Mesendoderm (in vitro differentiated cells): ENCODE data around the gene POFUT1.

Source experiments
- DNase-seq: peaks from one replicate; pipeline ENCODE4 v3.0.0; 2013
- H2AK5ac ChIP-seq: 2 replicates; pipeline ENCODE4 v1.6.1; 2013; ENCODE audit warnings: low read length, inconsistent platforms
- H2BK120ac ChIP-seq: 2 replicates; pipeline ENCODE4 v1.6.1; 2013; ENCODE audit warnings: low read depth, mild to moderate bottlenecking, low read length, moderate library complexity, mixed read lengths
- H2BK15ac ChIP-seq: replicated peaks from 2 replicates; pipeline ENCODE4 v1.6.1; 2013; ENCODE audit warnings: low read depth, mild to moderate bottlenecking, moderate library complexity
- H2BK5ac ChIP-seq: 2 replicates; pipeline ENCODE4 v1.6.1; 2013; ENCODE audit warnings: low read length, inconsistent platforms
- H3K18ac ChIP-seq: 2 replicates; pipeline ENCODE4 v1.6.1; 2013; ENCODE audit warnings: mild to moderate bottlenecking, low read length, mixed read lengths
- H3K23ac ChIP-seq: one replicate; pipeline ENCODE4 v1.6.1; 2013; ENCODE audit warnings: low read length
- H3K27ac ChIP-seq: 2 replicates; pipeline ENCODE4 v1.5.1; 2013; ENCODE audit warnings: low read depth, mild to moderate bottlenecking, inconsistent platforms, low read length, moderate library complexity
- H3K27me3 ChIP-seq: 2 replicates; pipeline ENCODE4 v1.6.1; 2013; ENCODE audit warnings: low read length, control low read depth, mild to moderate bottlenecking, inconsistent platforms; ENCODE audit not compliant: insufficient read depth, poor library complexity
- H3K36me3 ChIP-seq: 2 replicates; pipeline ENCODE4 v1.6.1; 2013; ENCODE audit warnings: low read length, inconsistent platforms; ENCODE audit not compliant: control insufficient read depth, insufficient read depth
- H3K4ac ChIP-seq: one replicate; pipeline ENCODE4 v1.6.1; 2013; ENCODE audit warnings: low read depth, mild to moderate bottlenecking, low read length, moderate library complexity
- H3K4me1 ChIP-seq: 2 replicates; pipeline ENCODE4 v1.6.1; 2013; ENCODE audit warnings: low read depth, low read length, inconsistent platforms; ENCODE audit not compliant: control insufficient read depth
- H3K4me2 ChIP-seq: 2 replicates; pipeline ENCODE4 v1.6.1; 2013; ENCODE audit warnings: low read length
- H3K4me3 ChIP-seq: 2 replicates; pipeline ENCODE4 v1.5.1; 2013; ENCODE audit warnings: mild to moderate bottlenecking, low read length
- H3K56ac ChIP-seq: one replicate; pipeline ENCODE4 v1.6.1; 2013; ENCODE audit warnings: low read length
- H3K79me1 ChIP-seq: 2 replicates; pipeline ENCODE4 v1.6.1; 2013; ENCODE audit warnings: low read length, inconsistent platforms
- H3K79me2 ChIP-seq: 2 replicates; pipeline ENCODE4 v1.6.1; 2013; ENCODE audit warnings: mild to moderate bottlenecking, low read length; ENCODE audit not compliant: control insufficient read depth, insufficient read depth
- H3K9ac ChIP-seq: 2 replicates; pipeline ENCODE4 v1.6.1; 2013; ENCODE audit warnings: low read length, inconsistent platforms
- H4K5ac ChIP-seq: one replicate; pipeline ENCODE4 v1.6.1; 2013; ENCODE audit warnings: low read length
- H4K8ac ChIP-seq: one replicate; pipeline ENCODE4 v1.6.1; 2013; ENCODE audit warnings: low read depth, mild to moderate bottlenecking, control low read depth, low read length, moderate library complexity
- WGBS: extraction: QIAGEN DNeasy Blood & Tissue Kit; methylation state at CpG from one replicate; pipeline ENCODE4 v1.1.7; 2013; ENCODE audit warnings: low lambda C conversion rate, missing lambda C conversion rate; ENCODE audit not compliant: insufficient coverage; ENCODE audit errors: extremely low coverage; 5-methylcytosine and 5-hydroxymethylcytosine counted together

The POFUT1 gene

GRCh38 chr20:32205843-32206759, 1.6 kb upstream of the POFUT1 start:
- Histone ChIP-seq H3K4me3 (peak overlapping the region; percentile 89), H3K56ac (peak overlapping the region; percentile 90), H4K5ac (no peak overlapping the region), H3K4ac (no peak overlapping the region), H3K4me1 (peaks cover 7% of the 10 kb centered on the region), H3K36me3 (peaks cover 2% of the 10 kb centered on the region), H2BK120ac (no peak overlapping the region), H3K27me3 (no peaks in the 10 kb centered on the region), H3K18ac (no peak overlapping the region), H2BK5ac (no peak overlapping the region), H2BK15ac (no peak overlapping the region), H4K8ac (no peak overlapping the region), H3K9ac (peak overlapping the region; percentile 89), H3K27ac (no peak overlapping the region), H3K79me2 (peaks cover 62% of the 10 kb centered on the region), H3K4me2 (peak overlapping the region; percentile 91), H3K23ac (no peak overlapping the region), H3K79me1 (peaks cover 35% of the 10 kb centered on the region), H2AK5ac (no peak overlapping the region)
- WGBS = no CpG with 5 or more reads among the region's 8 CpGs
- no peak for DNase-seq

DNA sequence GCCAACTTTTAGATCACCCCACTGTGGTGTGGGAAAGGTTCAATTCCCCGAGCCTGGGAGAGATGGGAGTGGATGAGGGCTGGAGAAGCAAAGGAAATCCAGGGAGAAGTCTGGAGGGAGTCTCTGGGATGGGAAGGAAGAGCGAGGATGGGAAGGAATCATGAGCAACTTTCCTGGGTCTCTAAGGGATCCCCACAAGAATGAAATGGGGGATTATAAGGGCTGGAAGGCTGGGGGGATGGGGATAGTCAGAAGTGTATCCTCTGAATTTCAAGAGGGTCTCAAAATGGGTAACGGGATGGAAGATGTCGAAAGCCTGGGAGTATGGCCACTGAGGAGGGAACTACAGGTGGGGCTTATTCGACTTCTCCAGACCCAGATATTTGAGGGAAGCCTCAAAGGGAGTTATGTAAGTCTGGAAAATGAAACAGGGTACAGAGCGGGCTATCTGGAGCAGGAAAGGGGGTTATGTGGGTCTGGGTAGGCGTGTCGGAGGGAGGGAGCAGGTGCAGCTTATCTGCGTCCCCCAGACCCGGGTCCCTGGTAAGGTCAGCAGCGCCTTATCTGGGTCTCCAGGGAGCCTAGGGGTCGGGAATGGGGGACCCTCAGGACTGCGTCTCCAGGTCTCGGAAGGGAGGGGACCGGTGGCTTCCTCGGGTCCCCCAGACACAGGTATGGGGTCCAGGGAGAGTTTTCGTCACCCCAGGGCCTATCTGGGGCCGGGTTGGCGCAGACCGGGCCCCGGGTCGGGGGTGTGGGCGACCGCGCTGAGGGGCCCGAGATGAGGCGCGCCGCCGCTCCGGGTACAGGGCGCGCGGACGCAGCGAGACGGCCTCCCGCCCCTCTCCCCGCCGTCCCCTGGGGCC, 687 bp upstream of the POFUT1 start:
- peaks cover 7% of the 10 kb centered on the region for H3K4me1 ChIP-seq

DNA sequence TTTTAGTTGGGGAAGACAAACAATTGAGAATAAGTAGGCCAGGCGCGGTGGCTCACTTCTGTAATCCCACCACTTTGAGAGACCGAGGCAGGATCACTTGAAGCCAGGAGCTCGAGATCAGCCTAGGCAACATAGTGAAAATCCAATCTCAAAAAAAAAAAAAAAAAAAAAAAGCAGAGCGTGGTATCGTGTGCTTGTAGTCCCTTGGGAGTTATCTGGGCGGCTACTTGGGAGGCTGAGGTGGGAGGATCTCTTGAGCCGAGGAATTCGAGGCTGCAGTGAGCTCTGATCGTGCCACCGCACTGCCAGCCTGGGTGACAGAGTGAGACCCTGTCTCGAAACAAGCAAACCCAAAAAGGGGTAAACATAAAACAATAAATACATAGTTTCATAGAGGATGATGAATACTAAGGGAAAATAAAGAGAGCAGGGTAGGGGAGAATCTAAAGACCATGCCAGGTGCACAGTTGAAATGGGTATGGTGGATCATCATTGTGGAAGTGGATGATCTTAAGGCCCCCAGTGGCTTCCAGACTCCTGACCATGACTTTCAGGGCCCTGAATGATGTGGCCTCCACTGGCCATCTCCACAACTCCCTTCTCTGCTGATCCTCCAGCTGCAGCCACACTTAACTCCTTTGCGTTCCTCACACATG, 947 bp downstream of the POFUT1 start:
- DNase-seq = no peak
- peak overlapping the region; percentile 86 for H3K4ac ChIP-seq
- peak overlapping the region; percentile 87 for H3K9ac ChIP-seq
- H2AK5ac ChIP-seq = no peak overlapping the region
- no CpG with 5 or more reads among the region's 13 CpGs for WGBS
- no peak overlapping the region for H2BK15ac ChIP-seq
- H3K56ac ChIP-seq = peak overlapping the region; percentile 91
- no peaks in the 10 kb centered on the region for H3K27me3 ChIP-seq
- H3K79me2 ChIP-seq = peaks cover 44% of the 10 kb centered on the region
- H3K4me1 ChIP-seq = peaks cover 7% of the 10 kb centered on the region
- H3K36me3 ChIP-seq = peaks cover 2% of the 10 kb centered on the region
- peaks cover 24% of the 10 kb centered on the region for H3K79me1 ChIP-seq
- no peak overlapping the region for H3K27ac ChIP-seq
- no peak overlapping the region for H2BK5ac ChIP-seq
- no peak overlapping the region for H4K8ac ChIP-seq
- peak overlapping the region; percentile 84 for H3K4me2 ChIP-seq
- H3K18ac ChIP-seq = no peak overlapping the region
- H3K23ac ChIP-seq = no peak overlapping the region
- peak overlapping the region; percentile 76 for H3K4me3 ChIP-seq
- H2BK120ac ChIP-seq = no peak overlapping the region
- H4K5ac ChIP-seq = no peak overlapping the region

More for the DNA sequence above, 687 bp upstream of the POFUT1 start:
- Histone ChIP-seq H3K36me3 (peaks cover 2% of the 10 kb centered on the region), H2AK5ac (no peak overlapping the region), H3K23ac (no peak overlapping the region), H3K4me2 (peak overlapping the region; percentile 91), H4K8ac (peak overlapping the region; percentile 7), H3K4me3 (peak overlapping the region; percentile 89), H3K79me1 (peaks cover 30% of the 10 kb centered on the region), H3K27me3 (no peaks in the 10 kb centered on the region), H4K5ac (no peak overlapping the region), H3K9ac (peak overlapping the region; percentile 89), H3K79me2 (peaks cover 57% of the 10 kb centered on the region), H3K27ac (peak overlapping the region; percentile 55), H3K18ac (peak overlapping the region; percentile 97), H3K56ac (peak overlapping the region; percentile 90), H2BK5ac (peak overlapping the region; percentile 17), H3K4ac (peak overlapping the region; percentile 89), H2BK120ac (peak overlapping the region; percentile 33), H2BK15ac (no peak overlapping the region)
- DNase-seq = no peak
- no CpG with 5 or more reads among the region's 40 CpGs for WGBS

- Histone ChIP-seq H3K4ac (no peak overlapping the region), H3K23ac (no peak overlapping the region), H3K4me3 (no peak overlapping the region), H3K36me3 (peaks cover 2% of the 10 kb centered on the region), H3K4me2 (no peak overlapping the region), H3K18ac (no peak overlapping the region), H3K79me2 (peaks cover 31% of the 10 kb centered on the region), H3K27me3 (no peaks in the 10 kb centered on the region), H3K79me1 (peaks cover 18% of the 10 kb centered on the region), H4K5ac (no peak overlapping the region), H3K4me1 (peaks cover 3% of the 10 kb centered on the region), H3K27ac (no peak overlapping the region), H2BK5ac (no peak overlapping the region), H2AK5ac (no peak overlapping the region), H3K56ac (no peak overlapping the region), H3K9ac (no peak overlapping the region), H2BK120ac (no peak overlapping the region), H2BK15ac (no peak overlapping the region), H4K8ac (no peak overlapping the region)
- no peak for DNase-seq
- WGBS = no CpG with 5 or more reads among the region's 9 CpGs
Observed at GRCh38 chr20:32209850-32210605, 2.3 kb downstream of the POFUT1 start.

DNA sequence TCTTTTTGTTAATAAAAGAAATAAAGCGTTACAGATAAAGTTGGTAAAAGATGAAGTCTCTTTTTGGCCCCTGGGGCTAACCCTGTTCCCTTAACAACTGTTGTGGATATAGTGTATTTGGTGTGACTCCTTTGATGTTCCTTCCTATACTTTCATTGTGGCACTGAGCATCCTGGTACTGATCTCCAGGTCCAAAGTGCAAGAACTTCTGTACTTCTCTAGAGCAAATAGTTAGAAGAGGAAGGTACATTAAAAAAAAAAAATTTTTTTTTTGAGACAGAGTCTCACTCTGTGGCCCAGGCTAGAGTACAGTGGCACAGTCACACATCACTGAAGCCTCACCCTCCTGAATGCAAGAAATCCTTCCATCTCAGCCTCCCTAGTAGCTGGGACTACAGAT, 6.2 kb downstream of the POFUT1 start:
- no peak overlapping the region for H4K8ac ChIP-seq
- H3K36me3 ChIP-seq = peaks cover 5% of the 10 kb centered on the region
- H3K27ac ChIP-seq = no peak overlapping the region
- H3K27me3 ChIP-seq = no peaks in the 10 kb centered on the region
- no peak overlapping the region for H2BK120ac ChIP-seq
- H3K4me2 ChIP-seq = no peak overlapping the region
- H3K18ac ChIP-seq = no peak overlapping the region
- H3K4me1 ChIP-seq = no peaks in the 10 kb centered on the region
- no peaks in the 10 kb centered on the region for H3K79me2 ChIP-seq
- no peak for DNase-seq
- H3K79me1 ChIP-seq = peaks cover 3% of the 10 kb centered on the region
- H2AK5ac ChIP-seq = no peak overlapping the region
- no peak overlapping the region for H2BK5ac ChIP-seq
- no peak overlapping the region for H3K4ac ChIP-seq
- H4K5ac ChIP-seq = no peak overlapping the region
- no peak overlapping the region for H3K4me3 ChIP-seq
- H3K23ac ChIP-seq = no peak overlapping the region
- H3K9ac ChIP-seq = no peak overlapping the region
- no CpG with 5 or more reads among the region's 1 CpG for WGBS
- no peak overlapping the region for H2BK15ac ChIP-seq
- no peak overlapping the region for H3K56ac ChIP-seq
